Mesodermal cell (in vitro differentiated cells): ENCODE data around the gene IGFBP3.
A peak's percentile ranks its signal among the peaks of the same experiment; 100 is the strongest.

Experiments used
- H3K27ac ChIP-seq: 2 replicates; pipeline ENCODE4 v1.7.0; 2013; ENCODE audit warnings: mild to moderate bottlenecking, low read depth, low read length, moderate library complexity; ENCODE audit not compliant: severe bottlenecking
- H3K36me3 ChIP-seq: 2 replicates; pipeline ENCODE4 v1.7.1; 2013; ENCODE audit warnings: mild to moderate bottlenecking, low read length, moderate library complexity; ENCODE audit not compliant: control insufficient read depth, insufficient read depth
- H3K4me1 ChIP-seq: one replicate; pipeline ENCODE4 v1.7.1; 2013; ENCODE audit warnings: mild to moderate bottlenecking, low read length; ENCODE audit not compliant: insufficient read depth, control insufficient read depth, poor library complexity, severe bottlenecking
- H3K4me3 ChIP-seq: 2 replicates; pipeline ENCODE4 v1.7.0; 2013; ENCODE audit warnings: low read length, control low read depth, mild to moderate bottlenecking; ENCODE audit not compliant: insufficient read depth, poor library complexity, severe bottlenecking; ENCODE audit errors: extremely low read depth
- H3K9me3 ChIP-seq: 2 replicates; pipeline ENCODE4 v1.7.1; 2013; ENCODE audit warnings: mild to moderate bottlenecking, low read length, moderate library complexity; ENCODE audit not compliant: control insufficient read depth
- WGBS, 2 experiments: methylation state at CpG; one replicate each; pipeline ENCODE4 v1.1.5; 2013; ENCODE audit warnings: missing lambda C conversion rate in 2 of 2; ENCODE audit not compliant: insufficient coverage in 2 of 2; 5-methylcytosine and 5-hydroxymethylcytosine counted together

The IGFBP3 gene

DNA sequence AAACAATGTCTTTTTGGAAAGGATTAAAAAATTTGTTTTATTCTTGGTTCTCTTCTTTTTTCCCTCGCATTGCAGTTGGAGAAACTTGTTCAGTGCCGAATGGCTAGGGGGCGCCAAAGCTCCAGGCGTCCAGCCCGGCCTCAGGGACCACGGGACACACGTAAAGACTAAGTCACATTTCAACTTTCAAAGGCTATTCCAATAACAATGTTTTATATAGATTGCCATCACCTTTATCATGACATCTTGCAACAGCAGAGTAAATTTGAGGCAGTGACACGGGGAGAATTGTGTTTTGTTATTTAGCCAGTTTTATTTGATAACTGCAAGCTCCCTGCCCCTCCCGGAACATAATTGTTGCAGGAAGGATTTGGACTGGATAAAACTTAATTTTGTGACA is 2.2 kb upstream of the IGFBP3 start:
- H3K9me3 ChIP-seq = no peaks in the 10 kb centered on the region
- 24 to 39% methylated on average over 2 to 3 of the region's 9 CpGs for WGBS, 2 experiments
- no peak overlapping the region for H3K4me3 ChIP-seq
- H3K27ac ChIP-seq = no peak overlapping the region
- peaks cover 27% of the 10 kb centered on the region for H3K4me1 ChIP-seq
- H3K36me3 ChIP-seq = no peaks in the 10 kb centered on the region

GRCh38 chr7:45922810-45923209 is 1.7 kb upstream of the IGFBP3 start:
- Histone ChIP-seq H3K36me3 (no peaks in the 10 kb centered on the region), H3K27ac (no peak overlapping the region), H3K9me3 (no peaks in the 10 kb centered on the region), H3K4me1 (peaks cover 29% of the 10 kb centered on the region), H3K4me3 (peak overlapping the region; percentile 24)
- WGBS, 2 experiments = 12% methylated on average over 11 of the region's 11 CpGs

DNA sequence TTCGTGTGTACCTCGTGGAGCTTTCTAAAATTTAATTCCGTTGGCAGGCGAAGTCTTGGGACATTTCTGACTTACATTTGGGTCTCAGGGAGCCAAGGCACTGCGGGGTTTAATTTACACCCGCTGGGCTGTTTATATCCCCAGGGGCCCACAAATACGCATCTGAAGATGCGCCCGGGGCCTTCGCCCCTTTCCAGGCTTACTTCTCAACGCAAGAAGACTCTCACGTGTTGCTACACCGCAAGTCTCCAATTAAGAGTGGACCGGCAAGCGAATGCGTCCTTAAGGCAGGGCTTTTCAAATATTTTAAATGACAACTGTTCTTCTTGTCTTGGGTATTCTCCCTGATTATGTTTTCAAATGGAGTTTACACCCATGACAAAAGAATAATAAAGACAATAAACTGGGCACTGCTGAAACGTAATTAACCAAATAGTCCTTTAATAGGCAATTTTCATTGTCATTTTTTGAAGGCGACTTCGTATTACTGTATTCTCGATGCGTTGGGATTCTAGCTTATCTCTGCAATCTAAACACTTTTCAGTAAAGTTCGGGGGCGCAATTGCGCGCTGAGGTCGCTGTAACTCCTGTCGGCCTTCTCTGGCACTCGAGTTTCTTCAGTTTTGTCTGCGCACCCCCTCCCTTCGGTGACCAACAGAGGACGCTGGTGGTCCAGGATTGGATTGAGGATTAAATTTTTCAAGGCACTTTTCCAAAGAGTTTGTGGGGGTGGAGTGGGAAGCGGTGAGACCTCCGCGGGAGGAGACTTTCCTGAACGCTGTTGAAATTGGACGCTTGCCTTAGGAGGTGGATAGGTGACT is 837 bp upstream of the IGFBP3 start:
- H3K27ac ChIP-seq = no peak overlapping the region
- peaks cover 3% of the 10 kb centered on the region for H3K36me3 ChIP-seq
- WGBS, 2 experiments = 1 to 2% methylated on average over 26 to 31 of the region's 36 CpGs
- peaks cover 29% of the 10 kb centered on the region for H3K4me1 ChIP-seq
- H3K4me3 ChIP-seq = peak overlapping the region; percentile 48
- no peaks in the 10 kb centered on the region for H3K9me3 ChIP-seq

DNA sequence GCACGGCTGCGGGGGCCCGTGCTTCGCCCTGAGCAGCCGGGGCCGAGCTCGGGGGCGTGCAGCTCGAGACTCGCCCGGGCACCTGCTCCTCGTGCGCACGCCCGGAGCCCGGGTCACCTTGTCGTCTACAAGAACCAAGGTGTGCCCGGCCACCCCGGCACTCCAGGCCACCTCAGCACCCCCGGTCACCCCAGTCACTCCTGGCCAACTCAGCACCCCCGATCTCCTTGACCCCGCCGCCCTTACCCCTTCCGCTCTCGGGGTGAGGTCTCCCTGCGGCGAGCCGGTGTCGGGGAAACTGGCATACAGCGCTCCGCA is 268 bp upstream of the IGFBP3 start:
- peaks cover 9% of the 10 kb centered on the region for H3K36me3 ChIP-seq
- H3K9me3 ChIP-seq = no peaks in the 10 kb centered on the region
- WGBS, 2 experiments = 1 to 3% methylated on average over 15 to 22 of the region's 31 CpGs
- peak overlapping the region; percentile 48 for H3K4me3 ChIP-seq
- no peak overlapping the region for H3K27ac ChIP-seq
- peaks cover 29% of the 10 kb centered on the region for H3K4me1 ChIP-seq

- Histone ChIP-seq H3K27ac (no peak overlapping the region), H3K36me3 (peaks cover 19% of the 10 kb centered on the region), H3K4me3 (peak overlapping the region; percentile 48), H3K4me1 (peaks cover 29% of the 10 kb centered on the region), H3K9me3 (no peaks in the 10 kb centered on the region)
- WGBS, 2 experiments = 28 to 30% methylated on average over 14 to 19 of the region's 19 CpGs
Observed at GRCh38 chr7:45919993-45920459, 1.0 kb downstream of the IGFBP3 start.

GRCh38 chr7:45919231-45919784 is 1.8 kb downstream of the IGFBP3 start:
- 78 to 82% methylated on average over 3 to 6 of the region's 9 CpGs for WGBS, 2 experiments
- H3K9me3 ChIP-seq = no peaks in the 10 kb centered on the region
- peaks cover 27% of the 10 kb centered on the region for H3K36me3 ChIP-seq
- peak overlapping the region; percentile 48 for H3K4me3 ChIP-seq
- H3K4me1 ChIP-seq = peaks cover 24% of the 10 kb centered on the region
- H3K27ac ChIP-seq = no peak overlapping the region

DNA sequence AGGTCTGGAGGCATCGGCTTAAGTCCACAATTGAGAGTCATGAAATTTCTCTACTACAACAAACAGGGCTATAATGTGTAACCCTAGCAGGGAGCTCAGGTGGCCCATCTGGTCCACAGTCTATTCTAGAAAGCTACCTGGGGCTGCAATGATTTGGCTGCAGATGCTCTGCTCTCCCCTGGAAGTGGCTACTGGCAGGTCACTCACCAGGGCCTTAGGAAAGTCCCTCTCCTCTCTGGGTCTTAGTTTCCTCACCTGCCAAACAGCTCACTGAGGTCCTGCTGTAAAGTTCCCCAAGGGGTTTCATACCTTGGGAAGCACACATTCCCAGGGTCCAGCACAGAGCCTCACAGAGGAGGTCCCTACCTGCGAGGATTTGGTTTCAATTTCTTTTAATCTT is 2.5 kb downstream of the IGFBP3 start:
- Histone ChIP-seq H3K4me1 (peaks cover 18% of the 10 kb centered on the region), H3K36me3 (peaks cover 29% of the 10 kb centered on the region), H3K27ac (no peak overlapping the region), H3K4me3 (no peak overlapping the region), H3K9me3 (no peaks in the 10 kb centered on the region)
- no CpG with 5 or more reads among the region's 2 CpGs for WGBS, 2 experiments

GRCh38 chr7:45917658-45918057 is 3.4 kb downstream of the IGFBP3 start:
- Histone ChIP-seq H3K27ac (no peak overlapping the region), H3K9me3 (no peaks in the 10 kb centered on the region), H3K4me3 (no peak overlapping the region), H3K36me3 (peaks cover 38% of the 10 kb centered on the region), H3K4me1 (peaks cover 12% of the 10 kb centered on the region)
- WGBS, 2 experiments = 14 to 15% methylated on average over 15 of the region's 15 CpGs

DNA sequence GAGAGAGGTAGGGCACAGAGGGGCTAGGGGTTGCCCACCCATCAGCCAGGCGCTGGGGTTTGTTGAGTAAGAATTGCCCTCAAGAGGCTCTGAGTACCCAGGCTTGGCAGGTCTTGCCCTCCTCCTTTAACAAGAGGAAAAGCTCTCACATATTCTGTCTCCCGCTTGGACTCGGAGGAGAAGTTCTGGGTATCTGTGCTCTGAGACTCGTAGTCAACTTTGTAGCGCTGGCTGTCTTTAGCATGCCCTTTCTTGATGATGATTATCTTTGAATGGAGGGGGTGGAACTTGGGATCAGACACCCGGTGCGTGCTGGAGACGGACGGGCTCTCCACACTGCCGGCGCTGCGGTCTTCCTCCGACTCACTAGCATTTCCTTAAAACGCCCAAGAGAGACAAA is 4.0 kb downstream of the IGFBP3 start:
- Histone ChIP-seq H3K9me3 (no peaks in the 10 kb centered on the region), H3K4me1 (peaks cover 12% of the 10 kb centered on the region), H3K36me3 (peaks cover 40% of the 10 kb centered on the region), H3K4me3 (no peak overlapping the region), H3K27ac (no peak overlapping the region)
- WGBS, 2 experiments = 85 to 89% methylated on average over 6 to 11 of the region's 14 CpGs

DNA sequence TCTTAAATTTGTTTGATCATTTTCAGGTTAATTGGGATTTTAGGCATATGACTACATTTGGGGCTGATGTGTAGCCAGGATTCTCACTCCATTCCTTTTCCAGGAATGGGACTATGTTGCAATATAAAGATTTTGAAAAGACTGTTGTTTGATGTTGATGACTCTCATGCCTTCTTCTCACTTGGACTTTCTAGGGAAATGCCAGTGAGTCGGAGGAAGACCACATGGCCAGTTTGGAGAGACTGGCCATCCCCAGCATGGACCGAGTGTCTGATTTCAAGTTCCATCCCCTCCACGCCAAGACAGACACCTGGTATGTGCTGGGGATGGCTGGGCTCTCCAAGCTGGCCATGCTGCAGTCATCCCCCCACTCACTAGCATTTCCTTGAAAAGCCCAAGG is 5.5 kb downstream of the IGFBP3 start:
- H3K4me3 ChIP-seq = no peak overlapping the region
- no peaks in the 10 kb centered on the region for H3K9me3 ChIP-seq
- 100% methylated on average over 1 to 3 of the region's 3 CpGs for WGBS, 2 experiments
- H3K4me1 ChIP-seq = peaks cover 9% of the 10 kb centered on the region
- H3K27ac ChIP-seq = no peak overlapping the region
- peaks cover 40% of the 10 kb centered on the region for H3K36me3 ChIP-seq

DNA sequence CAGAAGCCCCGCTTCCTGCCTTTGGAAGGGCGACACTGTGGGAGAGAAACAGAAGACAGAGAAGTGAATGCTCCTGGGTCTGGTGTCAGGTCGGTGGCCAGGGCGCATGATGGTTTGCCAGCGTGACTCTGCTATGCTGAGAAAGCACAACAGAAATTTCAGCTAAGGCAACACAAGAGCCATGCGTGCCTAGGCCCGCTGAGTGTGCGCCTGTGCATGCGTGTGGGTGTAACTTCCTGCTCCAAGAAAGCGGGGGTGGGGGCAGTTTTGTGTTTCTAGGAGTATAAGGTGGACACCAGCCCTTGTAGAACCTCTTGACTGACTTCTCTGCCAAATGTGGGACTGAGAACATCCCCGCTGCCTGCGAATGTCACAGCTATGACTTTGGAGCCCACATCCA is 6.2 kb downstream of the IGFBP3 start:
- Histone ChIP-seq H3K4me1 (peaks cover 5% of the 10 kb centered on the region), H3K36me3 (peaks cover 40% of the 10 kb centered on the region), H3K4me3 (no peak overlapping the region), H3K27ac (no peak overlapping the region), H3K9me3 (no peaks in the 10 kb centered on the region)
- 89 to 97% methylated on average over 10 of the region's 12 CpGs for WGBS, 2 experiments
